Activated CD4-positive, CD25-positive, alpha-beta regulatory T cell treated with anti-CD3 and anti-CD28 coated beads, Interleukin-2, amount 50 U/mL, for 16 hours (primary cell): Measurements from ENCODE around the gene SIRPA.

Experiments used
- DNase-seq: peaks from one replicate; pipeline ENCODE4 v3.0.0-alpha.2; 2020; ENCODE audit warnings: low read depth, low spot score

Gene SIRPA

DNA sequence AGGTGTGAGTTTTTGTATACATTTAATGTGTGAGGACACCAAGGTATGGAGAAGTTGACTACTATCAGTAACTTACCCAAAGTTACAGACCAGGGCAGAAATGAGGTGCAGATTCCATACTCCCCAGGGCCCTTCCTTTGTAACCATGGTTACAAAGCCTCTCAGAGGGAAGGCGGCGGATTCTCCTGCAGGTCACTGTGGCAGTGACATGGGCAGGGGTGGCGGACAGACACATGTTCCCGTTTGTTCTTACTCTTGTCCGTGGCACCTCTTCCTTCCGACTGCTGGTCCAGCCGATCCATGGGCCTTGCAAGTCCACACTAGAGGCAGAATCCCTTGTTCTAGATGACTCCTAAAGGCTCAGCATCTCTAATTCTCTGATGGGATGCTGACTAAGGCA lies 55.6 kb downstream of the SIRPA start:
- no peak for DNase-seq

DNA sequence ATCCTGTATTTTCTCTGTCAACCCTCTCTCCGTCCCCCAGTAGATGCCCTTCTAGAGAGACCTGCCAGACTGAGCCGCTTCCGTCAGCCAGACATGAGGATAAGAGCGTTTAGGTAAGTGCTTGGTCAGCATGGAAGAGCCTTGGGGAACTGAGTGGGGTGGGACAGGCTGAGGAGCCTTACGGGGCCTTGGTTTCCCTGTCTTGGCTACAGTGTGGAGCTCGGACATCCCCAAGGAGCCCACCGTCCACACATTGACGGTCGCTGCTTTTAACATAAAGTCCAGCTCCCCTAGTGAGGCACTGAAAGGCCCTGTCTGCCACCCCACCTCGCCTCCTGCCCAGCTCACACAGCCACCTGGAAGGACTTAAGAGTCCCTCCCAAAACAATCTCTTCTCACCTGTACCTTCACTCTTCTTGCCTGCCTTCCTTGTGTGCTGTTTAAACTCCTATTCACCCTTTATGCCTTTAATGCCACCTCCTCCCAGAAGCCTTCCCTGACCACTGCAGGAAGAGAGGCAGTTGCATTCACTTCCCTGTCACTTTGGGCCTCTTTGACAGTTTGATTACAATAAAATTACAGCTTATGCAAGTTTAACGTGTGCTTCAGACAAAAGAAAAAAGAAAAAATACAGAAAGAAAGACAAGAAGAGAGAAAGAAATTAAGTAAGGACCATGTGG lies 56.4 kb downstream of the SIRPA start:
- no peak for DNase-seq

DNA sequence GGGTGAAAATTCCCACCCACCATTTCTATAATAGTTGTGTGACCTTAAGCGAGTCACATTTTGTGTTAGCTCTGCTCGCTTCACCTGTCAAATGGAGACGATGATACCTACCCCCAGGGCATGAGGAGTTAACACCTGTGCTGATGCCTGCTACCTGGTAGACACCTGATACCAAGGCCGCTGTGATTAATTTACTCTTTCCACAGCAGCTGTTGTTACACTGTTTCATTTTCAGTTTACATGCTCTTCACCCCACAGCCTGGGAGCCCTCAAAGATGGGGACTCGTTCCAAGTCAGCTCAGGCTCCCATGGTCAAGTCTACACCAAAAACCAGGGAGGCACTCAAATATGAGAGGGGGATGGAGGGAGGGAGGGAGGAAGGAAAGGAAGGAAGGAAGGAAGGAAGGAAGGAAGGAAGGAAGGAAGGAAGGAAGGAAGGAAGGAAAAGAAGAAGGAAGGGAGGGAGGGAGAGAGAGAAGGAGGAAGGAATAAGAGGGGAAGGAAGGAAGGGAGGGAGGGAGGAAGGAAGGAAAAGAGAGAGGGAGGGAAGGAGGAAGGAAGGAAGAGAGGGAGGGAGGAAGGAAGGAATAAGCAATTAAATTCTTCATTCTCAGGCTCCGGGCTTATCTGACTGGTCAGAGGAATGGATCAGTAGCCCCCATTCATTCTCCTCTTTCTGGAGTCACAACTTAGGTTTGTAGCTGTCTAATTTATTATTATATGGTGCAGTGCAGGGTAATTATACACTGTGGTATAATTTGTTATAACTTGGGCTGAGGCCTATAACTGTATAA lies 57.7 kb downstream of the SIRPA start:
- no peak for DNase-seq

DNA sequence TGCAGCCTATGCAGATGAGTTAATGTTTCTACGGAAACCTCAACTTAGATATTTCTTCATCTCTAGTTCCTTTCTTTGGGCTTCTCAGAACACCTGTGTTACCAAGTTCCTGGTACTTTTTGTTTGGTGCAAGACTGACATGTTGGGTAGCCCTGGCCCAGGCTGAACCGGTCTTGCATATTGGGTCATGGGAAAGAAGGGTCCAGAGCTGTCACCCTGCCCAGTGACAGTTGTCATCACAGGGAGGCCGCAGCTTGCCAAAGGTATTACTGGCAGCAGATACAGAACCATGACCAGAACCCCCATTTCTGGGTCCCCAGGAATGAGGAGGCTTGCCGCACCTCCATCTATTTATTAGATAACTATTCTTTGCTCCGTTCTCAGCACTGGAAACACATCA lies 58.4 kb downstream of the SIRPA start:
- no peak for DNase-seq

DNA sequence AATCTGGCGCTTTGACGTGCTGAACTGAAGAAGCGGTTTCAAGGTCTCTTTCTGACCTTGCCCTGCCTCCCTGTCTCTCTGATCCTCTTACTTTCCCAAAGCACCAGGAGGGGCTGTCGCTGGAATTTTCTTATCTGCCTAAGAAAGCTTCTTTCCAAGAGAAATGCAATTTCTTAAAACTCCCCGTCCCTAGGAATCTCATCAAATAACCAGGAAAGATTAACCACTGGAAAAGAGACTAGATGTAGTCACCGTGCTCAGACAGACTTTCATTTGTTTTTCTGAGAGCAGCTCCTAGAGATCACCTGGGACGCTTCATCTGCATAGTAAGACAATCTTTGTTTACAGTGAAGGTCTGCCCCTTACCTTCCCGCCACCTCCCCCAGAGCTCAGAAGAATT lies 60.0 kb downstream of the SIRPA start:
- DNase-seq, result no peak

DNA sequence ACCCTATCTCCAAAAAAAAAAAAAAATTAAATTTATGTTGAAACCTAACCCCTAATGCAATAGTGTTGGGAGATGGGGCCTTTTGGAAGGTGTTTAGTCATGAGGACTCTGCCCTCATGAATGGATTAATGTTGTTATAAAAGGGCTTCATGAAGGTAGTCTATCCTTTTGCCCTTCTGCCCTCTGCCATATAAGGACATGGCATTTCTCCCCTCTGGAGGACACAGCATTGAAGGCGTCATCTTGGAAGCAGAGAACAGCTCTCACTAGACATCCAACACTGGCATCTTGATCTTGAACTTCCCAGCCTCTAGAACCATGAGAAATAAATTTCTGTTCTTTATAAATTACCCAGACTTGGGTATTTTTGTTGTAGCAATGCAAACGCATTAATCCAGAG lies 63.2 kb downstream of the SIRPA start:
- no peak for DNase-seq

DNA sequence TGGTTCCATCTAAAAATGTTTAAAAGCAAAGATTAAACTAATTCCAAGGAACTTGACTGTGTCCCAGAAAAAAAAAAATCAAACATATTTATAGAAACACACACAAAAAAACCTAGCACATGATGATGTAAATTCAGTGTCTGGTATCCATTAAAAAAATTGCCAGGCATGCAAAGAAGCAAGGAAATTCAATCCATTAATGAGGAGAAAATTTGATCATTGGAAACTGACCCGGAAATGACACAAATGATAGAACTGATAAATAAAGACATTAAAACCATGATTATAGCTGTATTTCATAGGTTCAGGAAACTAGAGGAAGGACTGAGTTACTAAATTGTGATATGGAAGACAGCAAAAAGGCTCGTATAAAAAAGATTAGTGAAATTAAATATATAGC lies 63.9 kb downstream of the SIRPA start:
- no peak for DNase-seq

DNA sequence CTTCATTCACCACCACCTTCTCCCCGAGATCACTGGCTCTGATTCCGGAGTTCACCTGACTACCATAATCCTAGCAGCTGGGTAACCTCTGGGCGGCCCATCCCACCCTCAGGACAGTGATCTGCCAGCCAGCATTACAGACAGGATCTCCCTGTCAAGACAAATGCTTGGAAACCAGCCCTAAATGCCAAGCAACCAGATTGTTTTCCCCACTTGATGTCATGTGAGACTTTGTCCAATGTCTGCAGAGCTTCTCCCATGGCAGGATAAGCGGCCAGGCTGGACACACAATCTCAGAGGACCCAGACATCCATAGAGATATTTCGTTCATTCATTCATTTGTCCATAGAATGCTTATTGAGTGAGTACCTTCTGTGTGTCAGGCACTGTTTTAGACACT lies 66.2 kb downstream of the SIRPA start:
- no peak for DNase-seq

DNA sequence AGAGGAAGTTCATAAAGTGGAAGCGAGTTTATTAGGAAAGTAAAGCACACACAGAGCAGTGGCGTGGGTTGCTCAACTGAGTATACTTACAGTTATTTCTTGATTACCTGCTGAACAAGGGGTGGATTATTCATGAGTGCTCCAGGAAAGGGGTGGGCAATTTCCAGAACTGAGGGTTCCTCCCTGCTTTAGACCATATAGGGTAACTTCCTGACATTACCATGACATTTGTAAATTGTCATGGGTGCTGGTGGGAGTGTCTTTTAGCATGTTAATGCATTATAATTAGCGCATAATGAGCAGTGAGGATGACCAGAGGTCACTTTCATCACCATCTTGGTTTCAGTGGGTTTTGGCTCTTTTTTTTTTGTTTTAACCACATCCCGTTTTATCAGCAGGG lies 68.9 kb downstream of the SIRPA start:
- no peak for DNase-seq

DNA sequence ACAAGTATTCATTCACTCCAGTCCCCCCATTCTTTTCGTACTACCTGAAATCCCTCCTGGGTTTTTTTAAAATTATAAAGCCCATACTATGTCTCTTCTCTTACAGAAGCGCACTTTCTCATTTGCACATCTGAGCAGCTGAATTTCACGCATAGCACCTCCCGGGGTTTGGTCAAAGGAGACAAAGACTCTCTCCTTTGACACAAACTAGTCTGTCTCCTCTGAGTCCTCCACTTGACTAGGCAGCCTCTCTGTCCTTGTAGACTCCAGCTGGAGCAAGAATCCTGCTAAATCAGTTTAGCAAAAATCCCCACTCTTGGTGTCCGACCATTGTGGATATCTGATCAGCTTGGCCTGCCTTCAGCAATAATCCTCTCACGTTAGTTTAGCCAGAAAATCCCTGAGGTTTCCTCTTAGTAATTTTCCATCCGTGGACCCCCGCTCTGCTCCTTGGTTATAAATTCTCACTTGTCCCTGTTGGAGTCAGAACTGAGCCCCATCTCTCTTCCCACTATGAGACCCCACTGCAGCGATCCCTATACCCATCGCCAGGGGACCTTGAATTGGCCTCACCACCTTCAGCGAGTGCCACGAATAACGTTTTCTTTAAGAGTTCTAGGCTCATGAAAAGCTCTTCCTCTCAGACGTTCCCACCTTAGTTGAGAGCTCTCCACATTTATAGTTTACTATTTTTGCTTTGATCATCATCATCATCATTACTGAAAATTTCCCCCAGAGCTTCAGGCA lies 69.6 kb downstream of the SIRPA start:
- DNase-seq, result no peak

DNA sequence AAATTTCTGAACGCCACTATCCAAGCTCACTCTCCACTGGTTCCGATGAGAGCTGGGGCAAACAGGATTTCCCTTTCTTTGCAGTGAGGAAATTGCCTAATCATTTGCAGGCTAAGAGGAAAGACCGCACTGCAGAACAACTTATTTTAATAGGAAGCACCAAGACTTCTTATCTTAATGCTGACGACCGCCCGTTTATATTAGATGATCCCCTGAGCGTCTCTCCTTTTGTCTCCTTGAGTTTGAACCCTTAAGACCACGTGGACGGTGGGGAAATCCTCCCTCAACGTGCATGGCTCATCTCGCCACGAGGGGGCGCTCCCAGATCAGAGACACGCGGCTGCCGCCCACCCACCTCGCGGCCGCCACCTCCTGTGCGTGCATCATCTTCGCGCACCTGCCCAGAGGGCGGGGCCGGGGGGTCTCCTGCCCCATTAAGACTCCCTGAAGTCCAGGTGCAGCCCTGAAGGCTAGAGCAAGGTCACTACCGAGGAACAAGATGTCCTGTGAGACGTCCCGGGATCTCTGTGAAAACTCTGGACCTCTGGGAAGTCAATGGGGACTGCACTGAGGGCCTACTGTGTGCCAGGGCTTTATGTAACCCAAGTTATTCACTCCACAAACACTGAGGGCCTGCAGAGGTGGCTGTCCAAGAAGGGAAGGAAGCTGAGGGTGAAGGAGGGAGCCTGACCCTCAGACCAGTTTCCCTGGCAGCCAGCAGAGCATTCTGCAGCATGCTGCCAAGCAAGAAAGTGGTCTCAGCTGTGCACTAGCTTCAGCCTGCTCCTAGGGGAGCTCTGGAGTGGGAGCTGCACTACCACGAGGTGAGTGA lies 70.5 kb downstream of the SIRPA start:
- DNase-seq, result peak; percentile 62

DNA sequence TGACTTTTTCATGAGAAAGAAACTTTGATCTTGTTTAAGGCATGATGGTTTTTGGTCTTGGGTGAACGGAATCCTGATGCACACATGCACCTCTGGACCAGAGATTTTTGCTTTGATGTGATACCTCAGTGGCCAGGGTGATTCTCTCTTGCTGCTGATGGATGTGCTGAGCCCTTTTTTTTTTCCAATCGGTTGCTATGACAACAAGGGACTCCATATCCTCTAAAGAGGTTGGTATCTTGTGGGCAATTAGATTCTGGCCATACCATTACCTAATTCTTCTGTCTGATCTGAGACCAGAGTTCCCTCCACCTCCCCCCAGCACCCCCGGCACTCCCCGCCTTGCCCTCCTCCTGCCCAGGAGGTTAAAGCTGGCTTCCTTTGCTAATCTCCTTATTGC lies 73.8 kb downstream of the SIRPA start:
- no peak for DNase-seq

DNA sequence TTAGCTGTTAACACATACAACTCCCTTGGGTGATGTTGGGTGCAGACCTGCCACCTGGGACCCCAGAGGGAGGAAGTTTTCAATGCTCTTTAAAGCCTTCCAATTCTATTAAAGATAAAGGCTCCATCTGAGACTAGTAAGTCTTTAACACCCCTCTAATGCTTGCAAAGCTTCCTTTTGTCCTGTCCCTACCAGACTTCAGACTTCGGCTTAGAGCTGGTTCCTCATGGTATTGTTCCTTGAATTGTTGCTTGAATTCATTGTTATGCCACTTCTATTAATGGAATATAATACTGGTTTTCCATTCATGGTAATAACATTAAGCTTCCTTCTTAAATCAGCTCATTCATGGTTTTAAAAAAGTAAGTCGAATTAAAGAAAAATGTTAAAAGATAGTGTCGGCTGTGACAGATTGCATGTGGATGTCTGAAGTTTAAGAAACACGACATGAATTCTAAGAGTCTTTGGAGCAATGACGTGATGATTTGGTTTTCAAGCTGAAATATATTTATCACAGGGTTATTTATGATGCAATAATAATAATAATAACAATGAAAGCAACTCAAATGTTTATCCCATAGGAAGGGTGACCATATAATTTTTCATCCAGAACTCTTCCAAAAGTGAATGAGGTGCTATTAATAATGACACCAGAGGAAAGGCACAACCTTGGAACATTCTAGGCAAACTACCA lies 76.8 kb downstream of the SIRPA start:
- DNase-seq, result no peak

DNA sequence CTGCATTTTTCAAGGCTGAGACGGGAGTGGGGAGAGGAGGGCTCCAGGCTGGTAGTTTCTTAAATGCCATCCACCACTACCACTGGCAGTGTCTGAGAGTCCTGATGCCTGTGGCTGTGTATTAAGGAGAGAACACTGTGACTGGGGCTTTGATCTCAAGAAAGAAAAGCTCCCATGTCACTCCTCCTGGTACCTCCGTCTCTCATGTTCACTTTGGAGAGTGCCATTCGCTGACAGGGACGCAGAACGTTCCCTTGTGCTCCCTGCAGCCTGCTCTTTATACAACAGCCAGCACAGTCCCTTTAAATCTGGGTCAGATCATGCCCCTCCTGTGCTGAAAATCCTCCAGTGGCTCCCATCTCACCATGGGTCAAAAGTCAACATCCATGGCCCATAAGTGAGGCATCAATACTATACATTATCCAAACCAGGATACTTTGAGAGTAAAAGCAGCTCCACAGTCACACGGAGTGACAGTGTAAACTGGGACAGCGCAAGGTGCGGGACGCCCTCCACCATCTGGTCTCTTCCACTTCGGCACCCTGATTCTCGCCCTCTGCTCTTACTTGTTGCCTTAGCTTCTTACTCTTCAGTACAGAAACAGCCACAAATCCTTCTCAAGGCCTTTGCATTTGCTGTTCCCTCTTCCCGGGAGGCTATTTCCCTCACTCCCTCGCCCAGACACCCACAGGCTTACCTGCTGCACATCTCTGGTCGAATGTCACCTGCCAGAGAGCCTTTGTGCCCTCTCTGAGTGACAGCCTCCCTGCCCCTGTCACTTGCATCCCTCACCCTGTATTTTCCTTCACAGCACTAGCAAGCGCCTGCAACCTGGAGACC lies 78.6 kb downstream of the SIRPA start:
- no peak for DNase-seq

DNA sequence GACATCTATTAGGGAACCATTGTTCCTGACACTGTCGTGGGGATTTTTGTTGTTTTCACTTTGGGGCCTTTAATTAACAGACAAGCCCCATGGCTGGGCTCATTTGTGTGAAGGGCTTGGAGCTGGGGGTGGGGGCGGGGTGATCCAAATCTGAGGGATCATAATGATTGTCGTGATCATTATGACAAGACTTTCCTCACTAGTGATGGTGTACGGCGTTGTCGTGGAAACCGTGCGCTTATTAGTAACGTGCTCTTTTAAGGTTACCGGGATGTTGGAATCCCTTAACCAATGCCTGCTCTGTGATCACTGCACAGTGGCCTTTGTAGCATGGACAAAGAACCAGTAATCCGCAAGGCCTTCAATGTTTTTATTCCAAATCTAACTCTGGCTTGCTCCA lies 80.1 kb downstream of the SIRPA start:
- no peak for DNase-seq

DNA sequence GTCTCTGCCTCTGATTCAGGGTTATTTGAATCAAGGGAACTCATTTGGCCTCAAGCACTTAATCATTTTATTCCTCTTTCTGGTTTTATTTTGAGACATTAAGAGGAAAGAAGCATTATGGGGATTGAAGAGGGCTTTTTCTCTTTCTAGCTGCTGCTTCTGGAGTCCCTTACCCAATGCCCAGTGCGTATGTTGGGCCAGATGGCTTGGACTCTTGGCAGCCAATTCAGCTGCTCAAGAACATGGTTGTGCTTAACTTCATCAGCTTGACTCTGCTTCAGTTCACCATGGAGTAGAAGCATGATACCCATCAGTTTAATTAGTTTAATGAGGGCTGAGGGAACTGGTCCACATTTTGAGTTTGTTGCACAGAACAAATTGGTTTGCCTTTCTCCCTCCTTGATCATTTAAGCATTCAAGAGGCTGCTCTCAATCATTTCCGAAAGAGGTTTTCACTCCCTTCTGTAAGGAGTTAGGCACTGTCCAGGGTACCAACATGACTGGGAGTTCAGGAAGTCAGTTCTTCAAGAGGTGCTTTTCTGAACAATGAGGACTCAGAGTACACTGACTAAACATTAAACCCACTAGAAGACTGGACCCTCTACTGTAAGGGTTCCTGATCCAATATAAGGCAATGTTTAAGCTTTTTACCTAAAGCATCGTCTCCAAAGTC lies 84.0 kb downstream of the SIRPA start:
- no peak for DNase-seq

DNA sequence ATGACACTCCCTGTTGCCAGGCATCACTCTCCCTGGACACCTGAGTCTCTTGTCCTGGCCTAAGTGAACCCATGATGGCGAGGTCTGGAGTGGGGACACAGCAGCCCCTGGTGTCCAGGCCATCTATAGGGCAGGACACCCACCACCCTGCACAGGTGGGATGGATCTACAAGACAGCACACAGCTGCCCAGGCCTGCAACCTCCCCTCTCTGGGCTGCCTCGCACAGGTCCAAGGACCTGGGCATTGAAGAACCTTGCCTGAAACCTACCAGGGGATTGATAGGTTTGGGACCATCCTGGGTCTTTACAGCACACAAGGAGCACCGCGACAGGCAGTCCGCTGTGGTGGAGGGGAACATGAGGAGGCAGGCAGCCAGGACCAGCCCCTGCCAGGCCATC lies 87.5 kb downstream of the SIRPA start:
- no peak for DNase-seq

DNA sequence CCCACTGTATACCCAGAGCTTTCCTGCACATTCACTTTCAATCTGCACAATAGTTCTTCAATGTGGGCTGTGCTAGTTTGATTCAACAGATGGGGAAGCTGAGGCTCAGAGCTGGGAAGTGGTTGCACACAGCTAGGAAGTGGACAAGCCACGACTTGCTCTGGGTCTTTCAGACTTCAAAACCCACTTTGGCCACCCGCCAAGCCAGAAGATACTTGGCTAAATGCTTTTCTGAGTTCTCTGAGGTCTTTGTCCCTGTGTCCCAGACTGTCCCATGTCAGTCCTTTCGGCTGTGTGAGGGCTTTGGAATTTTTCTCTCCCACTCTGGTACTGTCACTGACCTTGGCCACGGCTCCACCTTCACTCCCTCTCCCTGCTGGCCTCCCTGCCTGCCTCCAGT lies 88.1 kb downstream of the SIRPA start:
- no peak for DNase-seq

DNA sequence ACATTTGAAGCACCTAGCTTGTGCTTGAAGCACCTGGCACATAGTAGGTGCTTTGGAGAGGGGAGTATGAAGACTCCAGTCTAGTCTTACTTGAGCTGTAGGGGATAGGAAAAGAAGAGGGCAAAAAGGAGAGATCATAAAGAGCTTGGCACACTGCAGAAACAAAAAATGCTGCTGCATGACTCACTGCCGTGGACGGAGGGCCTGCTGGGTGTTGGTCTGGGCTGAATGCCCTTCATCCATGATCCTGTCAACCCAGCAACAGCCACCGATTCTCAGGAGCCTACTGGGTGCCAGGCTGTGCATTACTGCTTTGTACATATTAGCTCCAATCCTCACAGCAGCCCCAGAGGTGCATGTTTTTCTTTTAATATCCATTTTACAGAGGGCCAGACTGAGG lies 92.6 kb downstream of the SIRPA start:
- no peak for DNase-seq
